ENCODE results near the gene HS3ST6. TPM values are rescaled to one million over a fixed set of nuclear protein-coding genes. Genes with fewer than 3 reads are reported as not detected.

HS3ST6 gene
- total and polyA plus RNA-seq, 3 donors from 2014 or later, result 0.34 to 1.6 (median 0.94) TPM

DNA sequence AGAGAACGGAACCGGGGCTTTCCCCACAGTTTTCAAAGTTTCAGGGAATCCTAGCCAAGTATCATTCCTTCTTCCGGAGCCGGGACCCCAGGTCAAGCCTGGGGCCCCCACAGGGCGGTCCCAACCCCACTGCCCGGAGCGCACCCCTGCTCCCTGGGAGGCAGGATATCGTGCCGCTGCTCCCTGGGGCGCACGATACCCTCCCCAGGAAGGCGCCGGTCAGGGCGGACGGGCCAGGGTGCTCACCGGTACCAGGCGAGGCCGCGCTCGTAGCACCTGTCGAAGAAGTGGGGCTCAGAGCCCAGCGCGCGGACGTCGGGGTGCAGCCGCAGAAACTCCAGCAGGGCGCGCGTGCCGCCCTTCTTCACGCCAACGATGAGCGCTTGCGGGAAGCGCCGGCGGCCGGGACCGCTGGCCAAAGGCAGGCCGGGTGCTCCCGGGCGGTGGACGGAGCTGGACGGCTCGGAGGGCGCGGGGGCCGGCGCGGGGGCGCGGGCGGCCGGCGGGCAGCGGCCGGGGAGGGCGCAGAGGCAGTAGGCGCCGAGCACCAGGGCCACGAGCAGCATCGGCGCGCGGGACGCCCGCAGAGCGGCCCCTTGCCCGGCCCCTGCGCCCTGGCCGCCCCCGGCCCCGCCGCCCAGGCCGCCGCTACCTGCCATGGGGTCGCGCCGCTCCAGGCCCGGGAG lies 407 bp downstream of the HS3ST6 start:
- no peak for DNase-seq
- intact Hi-C loops (cut with DNase I; ENCODE audit: low total_unique reads), result no loop called here

DNA sequence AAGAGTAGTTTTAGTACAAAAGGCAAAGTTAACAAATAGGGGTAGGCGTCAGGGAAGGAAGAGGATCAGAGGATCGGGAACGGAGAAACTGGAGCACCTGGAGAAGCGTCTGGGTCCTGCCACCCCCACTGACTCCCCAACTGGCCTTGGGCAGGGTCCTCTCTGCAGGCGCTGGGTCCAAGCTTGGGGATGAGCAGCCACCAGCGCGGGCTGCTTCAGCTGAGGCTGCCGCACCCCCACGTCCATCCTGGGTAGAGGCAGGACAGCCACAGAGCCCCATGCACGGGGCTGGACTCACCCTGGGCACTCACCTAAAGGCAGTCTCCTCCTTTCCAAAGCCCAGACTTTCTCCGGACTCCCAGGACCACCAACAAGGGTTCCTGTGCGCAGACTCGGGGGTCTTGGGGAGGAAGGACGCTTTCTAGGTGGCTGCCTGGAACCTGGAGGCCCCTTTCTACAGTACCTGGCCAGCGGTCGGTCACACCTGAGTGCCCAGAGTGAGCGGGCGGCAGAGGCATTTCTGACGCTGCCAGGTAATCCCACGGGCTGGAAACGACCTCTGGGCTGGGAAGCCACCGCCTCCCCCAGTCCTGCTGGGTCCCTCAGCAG lies 1.1 kb downstream of the HS3ST6 start:
- Histone ChIP-seq H3K4me3 (no peak overlapping the region), H3K9me3 (no peaks in the 10 kb centered on the region), H3K4me1 (peaks cover 2% of the 10 kb centered on the region), H3K27me3 (no peaks in the 10 kb centered on the region), H3K36me3 (ENCODE audit: low read depth, missing control alignments) (no peaks in the 10 kb centered on the region), H3K27ac (no peak overlapping the region)
- no peak for DNase-seq
- 0 to 3% methylated on average over 4 to 22 of the region's 22 CpGs for WGBS, 2 donors
- intact Hi-C loops (cut with DNase I; ENCODE audit: low total_unique reads), result no loop called here
- TF ChIP-seq, protein P1, sequence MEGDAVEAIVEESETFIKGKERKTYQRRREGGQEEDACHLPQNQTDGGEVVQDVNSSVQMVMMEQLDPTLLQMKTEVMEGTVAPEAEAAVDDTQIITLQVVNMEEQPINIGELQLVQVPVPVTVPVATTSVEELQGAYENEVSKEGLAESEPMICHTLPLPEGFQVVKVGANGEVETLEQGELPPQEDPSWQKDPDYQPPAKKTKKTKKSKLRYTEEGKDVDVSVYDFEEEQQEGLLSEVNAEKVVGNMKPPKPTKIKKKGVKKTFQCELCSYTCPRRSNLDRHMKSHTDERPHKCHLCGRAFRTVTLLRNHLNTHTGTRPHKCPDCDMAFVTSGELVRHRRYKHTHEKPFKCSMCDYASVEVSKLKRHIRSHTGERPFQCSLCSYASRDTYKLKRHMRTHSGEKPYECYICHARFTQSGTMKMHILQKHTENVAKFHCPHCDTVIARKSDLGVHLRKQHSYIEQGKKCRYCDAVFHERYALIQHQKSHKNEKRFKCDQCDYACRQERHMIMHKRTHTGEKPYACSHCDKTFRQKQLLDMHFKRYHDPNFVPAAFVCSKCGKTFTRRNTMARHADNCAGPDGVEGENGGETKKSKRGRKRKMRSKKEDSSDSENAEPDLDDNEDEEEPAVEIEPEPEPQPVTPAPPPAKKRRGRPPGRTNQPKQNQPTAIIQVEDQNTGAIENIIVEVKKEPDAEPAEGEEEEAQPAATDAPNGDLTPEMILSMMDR (IDR thresholded peaks at IDR 0.05), result no peak
- TF ChIP-seq POLR2A (IDR thresholded peaks at IDR 0.05), result no peak

More for the DNA sequence above, 407 bp downstream of the HS3ST6 start:
- TF ChIP-seq, protein P1 (IDR thresholded peaks at IDR 0.05), result no peak
- TF ChIP-seq POLR2A (IDR thresholded peaks at IDR 0.05), result no peak
- H3K27ac ChIP-seq, result no peak overlapping the region
- no peaks in the 10 kb centered on the region for H3K36me3 ChIP-seq (ENCODE audit: low read depth, missing control alignments)
- H3K27me3 ChIP-seq, result no peaks in the 10 kb centered on the region
- peaks cover 2% of the 10 kb centered on the region for H3K4me1 ChIP-seq
- WGBS, 2 donors, result 4% methylated on average over 37 of the region's 81 CpGs; no CpG with 5 or more reads in 1 of the 2 donors
- peak overlapping the region in 1 of 2 donors; percentile 4 for H3K4me3 ChIP-seq
- no peaks in the 10 kb centered on the region for H3K9me3 ChIP-seq

DNA sequence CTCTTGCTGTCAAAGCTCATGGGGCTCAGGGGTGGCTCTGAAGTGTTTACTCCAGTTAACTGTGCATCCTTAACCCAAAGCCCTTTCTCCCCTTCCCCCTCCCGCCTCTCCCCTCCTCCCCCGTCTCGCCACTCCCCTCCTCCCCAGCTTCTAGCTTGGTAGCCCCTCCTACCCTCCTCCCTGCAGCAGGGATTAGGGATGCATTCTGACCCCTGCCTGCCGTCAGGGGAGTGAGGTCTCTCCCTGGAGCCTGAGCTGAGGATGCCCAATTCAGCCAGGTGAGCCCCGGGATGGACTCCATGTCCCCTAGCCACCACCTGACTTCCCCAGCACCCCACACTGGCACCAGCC lies 1.6 kb downstream of the HS3ST6 start:
- Histone ChIP-seq H3K36me3 (ENCODE audit: low read depth, missing control alignments) (no peaks in the 10 kb centered on the region), H3K9me3 (no peaks in the 10 kb centered on the region), H3K27me3 (no peaks in the 10 kb centered on the region), H3K27ac (no peak overlapping the region), H3K4me3 (no peak overlapping the region), H3K4me1 (peaks cover 2% of the 10 kb centered on the region)
- intact Hi-C loops (cut with DNase I; ENCODE audit: low total_unique reads), result no loop called here
- no peak for DNase-seq
- TF ChIP-seq POLR2A (IDR thresholded peaks at IDR 0.05), result no peak
- TF ChIP-seq, protein P1 (IDR thresholded peaks at IDR 0.05), result no peak
- WGBS, 2 donors, result 14 to 22% methylated on average over 5 of the region's 5 CpGs

DNA sequence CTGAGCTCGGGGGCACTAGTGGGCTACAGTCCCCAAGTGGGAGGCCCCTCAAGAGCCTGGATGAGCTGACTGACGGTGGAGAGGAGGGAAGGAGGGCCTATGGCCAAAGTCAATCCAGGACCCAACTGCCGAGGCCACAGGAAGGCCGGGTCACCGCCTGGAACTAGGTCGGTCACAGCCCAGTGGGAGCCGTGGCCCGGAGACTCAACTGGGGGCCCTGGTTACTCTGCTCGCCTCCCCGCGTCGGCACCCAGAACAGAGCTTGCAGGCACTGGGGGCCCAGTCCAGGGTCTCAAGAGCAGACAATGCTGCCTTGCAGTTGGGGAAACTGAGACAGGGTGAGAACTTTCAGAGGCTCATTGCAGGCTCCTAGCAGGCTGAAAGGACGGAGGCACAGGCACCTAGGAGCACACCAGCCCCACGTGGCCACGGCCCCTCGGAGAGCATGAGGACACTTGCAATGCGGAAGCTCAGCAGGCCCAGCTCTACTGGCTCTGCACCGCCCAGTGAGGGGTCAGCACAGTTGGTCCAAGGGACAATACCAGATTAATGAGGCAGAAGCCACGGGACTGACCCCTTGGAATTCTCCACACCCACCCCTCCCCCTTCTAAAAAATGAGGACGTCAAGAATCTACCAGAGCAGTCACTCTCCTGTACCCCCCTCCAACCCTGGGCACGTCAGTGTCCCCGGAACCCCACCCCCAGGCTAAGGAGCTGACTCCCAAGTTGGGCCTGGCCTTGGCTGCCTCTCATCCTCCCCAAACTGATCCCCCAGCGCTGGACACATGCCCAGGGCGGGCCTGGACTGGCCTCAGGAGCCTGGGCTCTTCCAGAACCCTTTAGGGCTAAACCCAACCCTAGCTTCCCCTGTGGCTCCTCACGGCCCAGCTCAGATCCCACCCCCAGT lies 2.2 kb downstream of the HS3ST6 start:
- 69 to 85% methylated on average over 13 to 25 of the region's 25 CpGs for WGBS, 2 donors
- no peaks in the 10 kb centered on the region for H3K27me3 ChIP-seq

More for the DNA sequence above, 2.2 kb downstream of the HS3ST6 start:
- Histone ChIP-seq H3K27ac (no peak overlapping the region), H3K4me3 (no peak overlapping the region), H3K9me3 (no peaks in the 10 kb centered on the region), H3K36me3 (ENCODE audit: low read depth, missing control alignments) (no peaks in the 10 kb centered on the region), H3K4me1 (peaks cover 2% of the 10 kb centered on the region)
- DNase-seq, result no peak
- TF ChIP-seq, protein P1 (IDR thresholded peaks at IDR 0.05), result no peak
- TF ChIP-seq POLR2A (IDR thresholded peaks at IDR 0.05), result no peak
- intact Hi-C loops (cut with DNase I; ENCODE audit: low total_unique reads), result no loop called here
